ENCODE measurements around the gene SNRNP70.

DNA sequence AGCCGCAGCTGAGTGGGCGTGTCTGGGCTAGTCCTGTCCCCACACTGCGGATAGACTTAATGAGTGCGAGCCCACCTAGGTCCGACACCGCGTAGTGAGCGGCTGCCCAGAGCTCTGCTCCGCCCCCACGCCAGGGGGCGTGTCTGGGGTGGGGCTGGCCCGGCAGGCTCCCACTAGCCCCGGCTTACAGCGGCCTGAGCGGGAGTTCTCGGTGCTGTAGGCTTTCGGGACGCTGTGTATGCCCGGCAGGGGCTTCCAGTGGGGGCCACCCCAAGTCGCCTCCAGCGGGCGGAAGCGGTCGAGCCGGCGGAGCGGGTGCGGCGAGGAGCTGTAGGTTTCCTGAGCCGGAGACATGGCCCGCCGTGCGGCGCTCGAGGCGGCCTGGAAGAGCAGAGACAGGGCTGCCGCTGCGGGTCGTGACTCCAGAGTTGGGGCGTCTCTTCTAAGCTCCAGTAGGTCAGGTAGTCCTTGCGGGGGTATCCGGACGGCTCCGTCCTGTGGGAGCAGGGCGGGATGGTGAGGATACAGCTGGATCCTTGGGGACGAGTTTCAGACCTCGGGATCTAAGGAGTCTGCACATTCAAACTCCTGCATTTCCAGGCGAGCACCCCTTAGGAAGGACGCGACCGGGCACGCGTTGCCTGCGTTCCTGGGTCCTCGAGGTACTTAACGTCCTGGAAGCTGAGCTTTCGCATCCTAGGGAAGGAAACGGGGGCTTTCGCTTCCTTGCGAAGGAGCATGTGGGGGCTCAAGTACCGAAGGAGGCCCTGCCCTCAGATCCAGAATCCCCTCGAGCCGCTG lies 28.9 kb upstream of the SNRNP70 start:
- no peak for TF ChIP-seq ESRRA (IDR thresholded peaks at IDR 0.05; ENCODE audit: low read length)
- no peak for TF ChIP-seq PAX8 (IDR thresholded peaks at IDR 0.05)
- TF ChIP-seq BRCA1 (IDR thresholded peaks at IDR 0.05; ENCODE audit: low read depth, low read length), result no peak
- no peak for TF ChIP-seq EP300 (IDR thresholded peaks at IDR 0.05; ENCODE audit: borderline replicate concordance in 1 of 2, control insufficient read depth in 1 of 2, low read depth in 2 of 2, low read length in 2 of 2)
- TF ChIP-seq CEBPB (IDR thresholded peaks at IDR 0.05; ENCODE audit: borderline replicate concordance in 1 of 2, low read depth in 2 of 2, low read length in 2 of 2), result no peak
- no peak for TF ChIP-seq NFYB (IDR thresholded peaks at IDR 0.05; ENCODE audit: insufficient read depth, low read depth, low read length)
- TF ChIP-seq, protein P1, sequence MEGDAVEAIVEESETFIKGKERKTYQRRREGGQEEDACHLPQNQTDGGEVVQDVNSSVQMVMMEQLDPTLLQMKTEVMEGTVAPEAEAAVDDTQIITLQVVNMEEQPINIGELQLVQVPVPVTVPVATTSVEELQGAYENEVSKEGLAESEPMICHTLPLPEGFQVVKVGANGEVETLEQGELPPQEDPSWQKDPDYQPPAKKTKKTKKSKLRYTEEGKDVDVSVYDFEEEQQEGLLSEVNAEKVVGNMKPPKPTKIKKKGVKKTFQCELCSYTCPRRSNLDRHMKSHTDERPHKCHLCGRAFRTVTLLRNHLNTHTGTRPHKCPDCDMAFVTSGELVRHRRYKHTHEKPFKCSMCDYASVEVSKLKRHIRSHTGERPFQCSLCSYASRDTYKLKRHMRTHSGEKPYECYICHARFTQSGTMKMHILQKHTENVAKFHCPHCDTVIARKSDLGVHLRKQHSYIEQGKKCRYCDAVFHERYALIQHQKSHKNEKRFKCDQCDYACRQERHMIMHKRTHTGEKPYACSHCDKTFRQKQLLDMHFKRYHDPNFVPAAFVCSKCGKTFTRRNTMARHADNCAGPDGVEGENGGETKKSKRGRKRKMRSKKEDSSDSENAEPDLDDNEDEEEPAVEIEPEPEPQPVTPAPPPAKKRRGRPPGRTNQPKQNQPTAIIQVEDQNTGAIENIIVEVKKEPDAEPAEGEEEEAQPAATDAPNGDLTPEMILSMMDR (IDR thresholded peaks at IDR 0.05 in 2 of 3, conservative IDR thresholded peaks at IDR 0.05 in 1 of 3; ENCODE audit: control insufficient read depth in 2 of 3, extremely low read depth in 1 of 3, insufficient read depth in 1 of 3, low read depth in 3 of 3, low read length in 3 of 3), result peak in 2 of 3 experiments; percentile 14 to 20; a peak in 2 of 6 replicates
- no peak for TF ChIP-seq TCF12 (IDR thresholded peaks at IDR 0.05; ENCODE audit: low read depth, low read length)
- TF ChIP-seq RAD51 (IDR thresholded peaks at IDR 0.05), result no peak
- TF ChIP-seq REST (IDR thresholded peaks at IDR 0.05; ENCODE audit: low read depth, low read length), result no peak
- TF ChIP-seq BACH1 (IDR thresholded peaks at IDR 0.05; ENCODE audit: borderline replicate concordance), result no peak
- TF ChIP-seq MAX (IDR thresholded peaks at IDR 0.05; ENCODE audit: low read depth, low read length), result no peak

All from GM12878 (cell line).